A549 treated with ZK216348 at 1 μM for 4 hours (cell line): ENCODE measurements around the gene PCDHB2. TPM values are rescaled to one million over a fixed set of nuclear protein-coding genes. Genes with fewer than 3 reads are reported as not detected.

Source experiments
- total RNA-seq: library from RNA; stranded (reverse); fragments of 200-300 nt; extraction: Qiagen RNA extraction; gene quantifications from 5 replicates; pipeline ENCODE4 v1.2.3, GENCODE V29; 2022; ENCODE audit warnings: low read depth

Gene PCDHB2
- 2.7 to 4.5 TPM (median 3.1 TPM) in 5 replicates for total RNA-seq

DNA sequence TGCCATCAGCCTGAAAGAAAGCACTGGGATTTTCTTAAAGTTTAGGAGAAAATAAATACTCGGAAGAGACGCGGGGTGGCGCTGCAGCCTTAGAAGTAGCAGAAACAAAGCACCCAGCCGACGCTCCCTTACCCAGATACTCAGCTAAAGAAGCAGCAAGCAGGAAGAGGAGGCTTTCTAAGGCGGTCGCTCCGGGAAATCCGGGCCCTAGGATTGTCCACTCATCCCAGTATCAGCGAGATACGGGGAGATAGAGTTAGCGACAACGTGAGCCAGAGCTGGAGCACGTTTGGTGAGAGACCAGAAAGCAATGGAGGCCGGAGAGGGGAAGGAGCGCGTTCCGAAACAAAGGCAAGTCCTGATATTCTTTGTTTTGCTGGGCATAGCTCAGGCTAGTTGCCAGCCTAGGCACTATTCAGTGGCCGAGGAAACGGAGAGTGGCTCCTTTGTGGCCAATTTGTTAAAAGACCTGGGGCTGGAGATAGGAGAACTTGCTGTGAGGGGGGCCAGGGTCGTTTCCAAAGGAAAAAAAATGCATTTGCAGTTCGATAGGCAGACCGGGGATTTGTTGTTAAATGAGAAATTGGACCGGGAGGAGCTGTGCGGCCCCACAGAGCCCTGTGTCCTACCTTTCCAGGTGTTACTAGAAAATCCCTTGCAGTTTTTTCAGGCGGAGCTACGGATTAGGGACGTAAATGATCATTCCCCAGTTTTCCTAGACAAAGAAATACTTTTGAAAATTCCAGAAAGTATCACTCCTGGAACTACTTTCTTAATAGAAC is at the start of gene PCDHB2:
TSS of gene PCDHB2 (plus strand) at position 135 of the 782 bp plus-strand sequence. CDS start at position 311, 176 bp downstream.

GRCh38 chr5:141050622-141051520 is 43.5 kb upstream of the PCDHB2 start, which contains the start of gene PCDHB1:
Gene PCDHB1 (plus strand): TSS chr5:141051374. CDS start chr5:141051471, 97 bp downstream.

DNA sequence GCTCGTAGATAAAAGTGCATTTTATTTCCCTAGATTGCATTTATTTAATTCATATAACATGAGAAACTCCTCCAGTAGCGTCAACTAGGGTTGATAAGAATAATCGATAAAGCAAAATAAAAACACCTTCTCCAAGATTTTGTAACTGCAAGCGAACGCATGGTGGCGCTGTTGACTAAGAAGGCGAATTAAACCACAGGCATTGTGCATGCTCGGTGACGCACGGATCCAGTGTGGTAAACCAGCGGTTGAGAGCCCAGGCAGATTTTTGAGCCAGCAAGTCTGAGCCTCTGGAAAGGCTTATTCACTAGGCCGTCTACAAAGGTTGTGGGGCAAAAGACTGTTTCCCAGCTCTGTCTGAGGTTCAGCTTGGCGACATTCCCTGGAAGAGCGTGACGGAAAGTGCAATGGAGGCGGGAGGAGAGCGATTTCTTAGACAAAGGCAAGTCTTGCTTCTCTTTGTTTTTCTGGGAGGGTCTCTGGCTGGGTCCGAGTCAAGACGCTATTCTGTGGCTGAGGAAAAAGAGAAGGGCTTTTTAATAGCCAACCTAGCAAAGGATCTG is 5.9 kb downstream of the PCDHB2 start, which contains the start of gene PCDHB3:
TSS of gene PCDHB3 (plus strand) at position 231 of the 563 bp plus-strand sequence. CDS start at position 408, 177 bp downstream.

GRCh38 chr5:141121563-141121962 is 27.1 kb downstream of the PCDHB2 start, which contains the start of gene PCDHB4:
Gene PCDHB4 (plus strand): TSS chr5:141121818. CDS start chr5:141121999, 181 bp downstream.

DNA sequence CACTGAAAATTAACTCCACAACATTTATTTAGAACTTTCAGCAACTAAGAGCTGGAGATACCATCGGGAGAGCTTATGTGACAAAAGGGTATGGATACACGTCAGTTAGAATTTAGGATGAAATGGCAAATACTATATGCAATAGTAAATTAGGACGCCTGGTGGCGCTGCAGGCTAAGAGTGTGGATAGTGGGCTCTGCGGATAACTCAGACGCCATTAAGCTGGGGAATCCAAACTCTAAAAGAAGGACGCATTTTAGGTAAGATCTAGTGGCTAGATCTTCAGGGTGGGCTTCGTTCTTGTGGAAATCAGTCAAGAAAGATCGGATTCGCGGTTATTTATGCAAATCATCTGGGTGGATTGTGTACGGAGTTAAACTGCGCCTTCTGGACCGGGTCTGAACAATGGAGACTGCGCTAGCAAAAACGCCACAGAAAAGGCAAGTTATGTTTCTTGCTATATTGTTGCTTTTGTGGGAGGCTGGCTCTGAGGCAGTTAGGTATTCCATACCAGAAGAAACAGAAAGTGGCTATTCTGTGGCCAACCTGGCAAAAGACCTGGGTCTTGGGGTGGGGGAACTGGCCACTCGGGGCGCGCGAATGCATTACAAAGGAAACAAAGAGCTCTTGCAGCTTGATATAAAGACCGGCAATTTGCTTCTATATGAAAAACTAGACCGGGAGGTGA is 40.8 kb downstream of the PCDHB2 start, which contains the start of gene PCDHB5:
TSS of gene PCDHB5 (plus strand) at position 177 of the 688 bp plus-strand sequence. CDS start at position 406, 229 bp downstream.

Other genes with a start within 250 kb of the PCDHB2 start
- gene PCDHA9, start 246.2 kb upstream of the PCDHB2 start, total RNA-seq: 0.04 TPM in 1 of 5 replicates, not detected in the others
- 0.02 to 0.11 TPM in 2 of 5 replicates, not detected in the others for gene PCDHA10, start 238.7 kb upstream of the PCDHB2 start, total RNA-seq
- gene PCDHA11, start 225.7 kb upstream of the PCDHB2 start, total RNA-seq: 0.04 to 0.20 TPM (median 0.08 TPM) in 5 replicates
- gene PCDHA12, start 219.3 kb upstream of the PCDHB2 start, total RNA-seq: 2.1 to 3.6 TPM (median 2.7 TPM) in 5 replicates
- gene PCDHA13, start 212.5 kb upstream of the PCDHB2 start, total RNA-seq: 0.06 to 0.11 TPM (median 0.08 TPM) in 3 of 5 replicates, not detected in the others
- gene PCDHAC1, start 168.3 kb upstream of the PCDHB2 start, total RNA-seq: 1.8 to 2.7 TPM (median 2.0 TPM) in 5 replicates
- 3.3 to 7.4 TPM (median 4.4 TPM) in 5 replicates for gene PCDHAC2, start 128.1 kb upstream of the PCDHB2 start, total RNA-seq
- not detected in 5 replicates for gene PCDHB1, start 43.2 kb upstream of the PCDHB2 start, total RNA-seq
- 0.09 TPM in 1 of 5 replicates, not detected in the others for gene PCDHB3, start 5.9 kb downstream of the PCDHB2 start, total RNA-seq
- 0.06 to 0.12 TPM (median 0.09 TPM) in 4 of 5 replicates, not detected in the other for gene PCDHB4, start 27.2 kb downstream of the PCDHB2 start, total RNA-seq
- gene PCDHB5, start 40.6 kb downstream of the PCDHB2 start, total RNA-seq: 1.2 to 2.1 TPM (median 1.4 TPM) in 5 replicates
- 0.62 to 1.1 TPM (median 0.85 TPM) in 5 replicates for gene PCDHB6, start 55.4 kb downstream of the PCDHB2 start, total RNA-seq
- 0.06 TPM in 1 of 5 replicates, not detected in the others for gene PCDHB7, start 78.0 kb downstream of the PCDHB2 start, total RNA-seq
- 0.20 to 0.40 TPM (median 0.37 TPM) in 4 of 5 replicates, not detected in the other for gene PCDHB8, start 83.2 kb downstream of the PCDHB2 start, total RNA-seq
- gene PCDHB16, start 87.8 kb downstream of the PCDHB2 start, total RNA-seq: 0.05 to 0.11 TPM (median 0.05 TPM) in 3 of 5 replicates, not detected in the others
- not detected in 5 replicates for gene PCDHB9, start 92.5 kb downstream of the PCDHB2 start, total RNA-seq
- gene PCDHB10, start 97.7 kb downstream of the PCDHB2 start, total RNA-seq: not detected in 5 replicates
- gene PCDHB11, start 105.0 kb downstream of the PCDHB2 start, total RNA-seq: 0.05 to 0.20 TPM (median 0.08 TPM) in 4 of 5 replicates, not detected in the other
- gene PCDHB12, start 114.1 kb downstream of the PCDHB2 start, total RNA-seq: not detected in 5 replicates
- gene PCDHB13, start 119.3 kb downstream of the PCDHB2 start, total RNA-seq: 0.06 to 0.20 TPM (median 0.08 TPM) in 4 of 5 replicates, not detected in the other
- gene PCDHB14, start 128.7 kb downstream of the PCDHB2 start, total RNA-seq: 0.11 to 0.13 TPM in 2 of 5 replicates, not detected in the others
- gene PCDHB15, start 150.8 kb downstream of the PCDHB2 start, total RNA-seq: 0.09 to 0.14 TPM in 2 of 5 replicates, not detected in the others
- gene SLC25A2, start 209.4 kb downstream of the PCDHB2 start, total RNA-seq: not detected in 5 replicates
- gene TAF7, start 226.2 kb downstream of the PCDHB2 start, total RNA-seq: 59.2 to 89.1 TPM (median 72.2 TPM) in 5 replicates
- 0.22 to 0.40 TPM (median 0.30 TPM) in 5 replicates for gene PCDHGA1, start 235.9 kb downstream of the PCDHB2 start, total RNA-seq
- 0.37 to 0.79 TPM (median 0.54 TPM) in 5 replicates for gene PCDHGA2, start 244.1 kb downstream of the PCDHB2 start, total RNA-seq
- not detected in 5 replicates for gene PCDHGA3, start 249.2 kb downstream of the PCDHB2 start, total RNA-seq